Neural crest cell (in vitro differentiated cells): ENCODE measurements around the gene TTLL10. TPM values are rescaled to one million over a fixed set of nuclear protein-coding genes. Genes with fewer than 3 reads are reported as not detected.
"Not testable (repeated sequence)": the region's sequence is repeated elsewhere in the genome, so short reads cannot be mapped to it uniquely, and the experiment has no call there.

Experiments used
- DNase-seq: peaks from one replicate; pipeline ENCODE4 v3.0.0; 2021; ENCODE audit warnings: low read depth, mixed read lengths, low spot score
- H3K27ac Mint-ChIP-seq: one replicate; pipeline ENCODE4 v1.8.0; 2021; ENCODE audit warnings: mild to moderate bottlenecking, mixed read lengths; ENCODE audit not compliant: unreplicated experiment
- H3K27me3 Mint-ChIP-seq: 2 replicates; pipeline ENCODE4 v1.8.0; 2021; ENCODE audit warnings: low read depth, mild to moderate bottlenecking, mixed read lengths
- H3K36me3 Mint-ChIP-seq: 2 replicates; pipeline ENCODE4 v1.8.0; 2021; ENCODE audit warnings: low read depth, mild to moderate bottlenecking, mixed read lengths
- H3K4me1 Mint-ChIP-seq: 2 replicates; pipeline ENCODE4 v1.8.0; 2021; ENCODE audit warnings: mixed read lengths
- H3K4me3 Mint-ChIP-seq: one replicate; pipeline ENCODE4 v1.8.0; 2021; ENCODE audit warnings: mild to moderate bottlenecking, mixed read lengths
- H3K9me3 Mint-ChIP-seq: 2 replicates; pipeline ENCODE4 v1.8.0; 2021; ENCODE audit warnings: mixed read lengths
- CTCF ChIP-seq: fragments of 200-600 bp; sonication (generic); conservative IDR thresholded peaks from 2 replicates; pipeline ENCODE4 v1.5.0; 2021; ENCODE audit warnings: antibody characterized with exemption, mild to moderate bottlenecking
- total RNA-seq: library from RNA; stranded (reverse); gene quantifications from 2 replicates; pipeline ENCODE4 v1.2.1, GENCODE V29; 2021

TTLL10 gene
- total RNA-seq, 1 donor from 2014 or later, result not detected

- H3K27me3 Mint-ChIP-seq, result no peaks in the 10 kb centered on the region
- H3K36me3 Mint-ChIP-seq, result no peaks in the 10 kb centered on the region
- no peak for DNase-seq
- H3K9me3 Mint-ChIP-seq, result no peaks in the 10 kb centered on the region
- H3K4me3 Mint-ChIP-seq, result no peak overlapping the region
- no peaks in the 10 kb centered on the region for H3K4me1 Mint-ChIP-seq
- no peak for TF ChIP-seq CTCF
- H3K27ac Mint-ChIP-seq, result no peak overlapping the region
Observed at GRCh38 chr1:1146596-1146995, 27.1 kb upstream of the TTLL10 start.

- peaks cover 5% of the 10 kb centered on the region for H3K27me3 Mint-ChIP-seq
- H3K4me3 Mint-ChIP-seq, result no peak overlapping the region
- peaks cover 6% of the 10 kb centered on the region for H3K4me1 Mint-ChIP-seq
- no peak for TF ChIP-seq CTCF
- DNase-seq, result no peak
- no peak overlapping the region for H3K27ac Mint-ChIP-seq
- H3K36me3 Mint-ChIP-seq, result peaks cover 5% of the 10 kb centered on the region
- H3K9me3 Mint-ChIP-seq, result peaks cover 8% of the 10 kb centered on the region
Observed at GRCh38 chr1:1148061-1148460, 25.6 kb upstream of the TTLL10 start.

- peaks cover 11% of the 10 kb centered on the region for H3K9me3 Mint-ChIP-seq
- H3K27ac Mint-ChIP-seq, result no peak overlapping the region
- H3K4me3 Mint-ChIP-seq, result no peak overlapping the region
- TF ChIP-seq CTCF, result no peak
- peaks cover 6% of the 10 kb centered on the region for H3K4me1 Mint-ChIP-seq
- peaks cover 7% of the 10 kb centered on the region for H3K36me3 Mint-ChIP-seq
- H3K27me3 Mint-ChIP-seq, result peaks cover 5% of the 10 kb centered on the region
- DNase-seq, result no peak
Observed at GRCh38 chr1:1148569-1148968, 25.1 kb upstream of the TTLL10 start.

GRCh38 chr1:1149416-1149815, 24.3 kb upstream of the TTLL10 start:
- Mint-ChIP-seq H3K4me3 (no peak overlapping the region), H3K9me3 (peaks cover 15% of the 10 kb centered on the region)

GRCh38 chr1:1150100-1150499, 23.6 kb upstream of the TTLL10 start:
- H3K36me3 Mint-ChIP-seq, result peaks cover 7% of the 10 kb centered on the region
- no peak overlapping the region for H3K4me3 Mint-ChIP-seq
- DNase-seq, result no peak
- peaks cover 15% of the 10 kb centered on the region for H3K9me3 Mint-ChIP-seq
- TF ChIP-seq CTCF, result no peak
- no peak overlapping the region for H3K27ac Mint-ChIP-seq
- H3K4me1 Mint-ChIP-seq, result peaks cover 6% of the 10 kb centered on the region
- H3K27me3 Mint-ChIP-seq, result peaks cover 5% of the 10 kb centered on the region

More at GRCh38 chr1:1149416-1149815, 24.3 kb upstream of the TTLL10 start:
- no peak for DNase-seq
- peaks cover 6% of the 10 kb centered on the region for H3K4me1 Mint-ChIP-seq
- no peak overlapping the region for H3K27ac Mint-ChIP-seq
- peaks cover 7% of the 10 kb centered on the region for H3K36me3 Mint-ChIP-seq
- H3K27me3 Mint-ChIP-seq, result peaks cover 5% of the 10 kb centered on the region
- TF ChIP-seq CTCF, result no peak

- no peak for TF ChIP-seq CTCF
- peaks cover 6% of the 10 kb centered on the region for H3K4me1 Mint-ChIP-seq
Observed at GRCh38 chr1:1151306-1151705, 22.4 kb upstream of the TTLL10 start.

GRCh38 chr1:1152431-1152830, 21.2 kb upstream of the TTLL10 start:
- H3K4me1 Mint-ChIP-seq, H3K27me3 Mint-ChIP-seq, H3K36me3 Mint-ChIP-seq, DNase-seq, H3K27ac Mint-ChIP-seq, H3K4me3 Mint-ChIP-seq: not testable (repeated sequence)
- H3K9me3 Mint-ChIP-seq, result peaks cover 18% of the 10 kb centered on the region

More at GRCh38 chr1:1151306-1151705, 22.4 kb upstream of the TTLL10 start:
- no peak overlapping the region for H3K27ac Mint-ChIP-seq
- peaks cover 18% of the 10 kb centered on the region for H3K9me3 Mint-ChIP-seq
- H3K27me3 Mint-ChIP-seq, result peaks cover 5% of the 10 kb centered on the region
- H3K36me3 Mint-ChIP-seq, result peaks cover 7% of the 10 kb centered on the region
- no peak for DNase-seq
- H3K4me3 Mint-ChIP-seq, result no peak overlapping the region

GRCh38 chr1:1153215-1153614, 20.5 kb upstream of the TTLL10 start:
- not testable (repeated sequence) for DNase-seq, H3K4me1 Mint-ChIP-seq, H3K27me3 Mint-ChIP-seq, H3K4me3 Mint-ChIP-seq, H3K27ac Mint-ChIP-seq, H3K36me3 Mint-ChIP-seq
- peaks cover 18% of the 10 kb centered on the region for H3K9me3 Mint-ChIP-seq
